GM19351 (cell line): ENCODE results near the gene LRMDA.

Experiments
- ATAC-seq: cut with Tn5 transposase; IDR thresholded peaks from one replicate; pipeline ENCODE4 v1.9.1; 2021; ENCODE audit warnings: mild to moderate bottlenecking, moderate library complexity; ENCODE audit not compliant: unreplicated experiment

The LRMDA gene

GRCh38 chr10:75531571-75532031 lies 100.2 kb downstream of the LRMDA start:
- no peak for ATAC-seq

- no peak for ATAC-seq
Observed at GRCh38 chr10:75532253-75532924, 101.0 kb downstream of the LRMDA start.

- ATAC-seq, result no peak
Observed at GRCh38 chr10:75538144-75538543, 106.7 kb downstream of the LRMDA start.

GRCh38 chr10:75538765-75539164 lies 107.3 kb downstream of the LRMDA start:
- no peak for ATAC-seq

GRCh38 chr10:75540357-75540966 lies 109.0 kb downstream of the LRMDA start:
- ATAC-seq, result peak; percentile 57

GRCh38 chr10:75540981-75541380 lies 109.6 kb downstream of the LRMDA start:
- no peak for ATAC-seq

- no peak for ATAC-seq
Observed at GRCh38 chr10:75541411-75541810, 110.0 kb downstream of the LRMDA start.

GRCh38 chr10:75542084-75542483 lies 110.7 kb downstream of the LRMDA start:
- no peak for ATAC-seq

GRCh38 chr10:75542906-75543305 lies 111.5 kb downstream of the LRMDA start:
- no peak for ATAC-seq

- no peak for ATAC-seq
Observed at GRCh38 chr10:75544386-75544785, 113.0 kb downstream of the LRMDA start.

GRCh38 chr10:75544993-75545706 lies 113.7 kb downstream of the LRMDA start:
- ATAC-seq, result no peak

- no peak for ATAC-seq
Observed at GRCh38 chr10:75546004-75546403, 114.6 kb downstream of the LRMDA start.

GRCh38 chr10:75547391-75548298 lies 116.2 kb downstream of the LRMDA start:
- no peak for ATAC-seq

GRCh38 chr10:75548356-75548755 lies 116.9 kb downstream of the LRMDA start:
- no peak for ATAC-seq

- ATAC-seq, result no peak
Observed at GRCh38 chr10:75550191-75550590, 118.8 kb downstream of the LRMDA start.

GRCh38 chr10:75552171-75552570 lies 120.7 kb downstream of the LRMDA start:
- ATAC-seq, result no peak

GRCh38 chr10:75553550-75553949 lies 122.1 kb downstream of the LRMDA start:
- no peak for ATAC-seq

GRCh38 chr10:75555323-75555722 lies 123.9 kb downstream of the LRMDA start:
- no peak for ATAC-seq

GRCh38 chr10:75556320-75556719 lies 124.9 kb downstream of the LRMDA start:
- no peak for ATAC-seq

GRCh38 chr10:75565286-75566251 lies 134.1 kb downstream of the LRMDA start:
- peak; percentile 73 for ATAC-seq
